Measurements from ENCODE around the gene EHMT1. TPM values are rescaled to one million over a fixed set of nuclear protein-coding genes. Genes with fewer than 3 reads are reported as not detected.

Gene EHMT1
- total and polyA plus RNA-seq, 10 of the 15 experiments (the other 5 are each of a cell fraction or from before 2014, with no cell fraction given): 2.9 to 100 (median 48.1) TPM

GRCh38 chr9:137752426-137752825, 133.6 kb downstream of the EHMT1 start:
- H3K79me2 ChIP-seq (ENCODE audit: control insufficient read depth, insufficient read depth, low read length): peaks cover 8% of the 10 kb centered on the region
- no peak for DNase-seq (ENCODE audit: low read depth, low spot score)
- ChIA-PET SMC1A (ENCODE audit: uncharacterized antibody, unreplicated experiment) (no interaction called here), CTCF (no interaction called here), RAD21 (ENCODE audit: unreplicated experiment) (no interaction called here), POLR2A (no interaction called here)
- no peaks in the 10 kb centered on the region for H3K27me3 ChIP-seq (replicated peaks in 1 of 2; ENCODE audit: control insufficient read depth in 2 of 2, insufficient read depth in 2 of 2, low read length in 1 of 2)
- no peak for ATAC-seq
- intact Hi-C loops (cut with micrococcal nuclease; ENCODE audit: unreplicated experiment) (no loop called here), in situ Hi-C loops (cut with MboI) (no loop called here)
- H3K4me1 ChIP-seq (ENCODE audit: control insufficient read depth, insufficient read depth, low read length): peaks cover 20% of the 10 kb centered on the region
- 89% methylated on average over 13 of the region's 14 CpGs for WGBS (ENCODE audit: insufficient coverage, insufficient replicate concordance, low lambda C conversion rate, missing lambda C conversion rate)
- H3K9me3 ChIP-seq (replicated peaks; ENCODE audit: control insufficient read depth, insufficient read depth, low read length): peaks cover 9% of the 10 kb centered on the region; the same call in 2 of the 3 replicates
- H3K4me2 ChIP-seq (ENCODE audit: control insufficient read depth, insufficient read depth): no peak overlapping the region
- H3K9ac ChIP-seq (ENCODE audit: control insufficient read depth, insufficient read depth, low read length): no peak overlapping the region
- FAIRE-seq: no peak
- no peak overlapping the region for H3K4me3 ChIP-seq
- H4K20me1 ChIP-seq (ENCODE audit: control insufficient read depth, insufficient read depth): no peaks in the 10 kb centered on the region
- H2AFZ ChIP-seq (ENCODE audit: control insufficient read depth, low read depth, low read length): no peak overlapping the region
- no peak overlapping the region for H3K27ac ChIP-seq (ENCODE audit: control insufficient read depth, insufficient read depth)
- no TSS peak for BruUV-seq (replicated peaks)
- peaks cover 31 to 59% of the 10 kb centered on the region in 2 experiments for H3K36me3 ChIP-seq (ENCODE audit: control insufficient read depth in 2 of 2, insufficient read depth in 2 of 2, low read length in 1 of 2)
- TF ChIP-seq CUX1 (IDR thresholded peaks at IDR 0.05; ENCODE audit: insufficient replicate concordance, low read depth, low read length) (no peak), MEF2A (IDR thresholded peaks at IDR 0.05; ENCODE audit: insufficient read depth, low read depth, low read length) (no peak), RCOR1 (conservative IDR thresholded peaks at IDR 0.05; ENCODE audit: low read depth, low read length) (no peak), NBN (IDR thresholded peaks at IDR 0.05) (no peak), ZBED1 (IDR thresholded peaks at IDR 0.05; ENCODE audit: borderline replicate concordance) (no peak), HDGF (IDR thresholded peaks at IDR 0.05) (no peak), BCLAF1 (IDR thresholded peaks at IDR 0.05) (no peak), SKIL (IDR thresholded peaks at IDR 0.05; ENCODE audit: low read depth, poor library complexity, severe bottlenecking) (no peak), TCF7 (IDR thresholded peaks at IDR 0.05; ENCODE audit: borderline replicate concordance) (no peak), SP1 (IDR thresholded peaks at IDR 0.05; ENCODE audit: low read depth, low read length) (no peak), SMAD5 (IDR thresholded peaks at IDR 0.05; ENCODE audit: low read depth) (no peak)

Measured in GM12878 (cell line).